Measurements from ENCODE around the gene IL33.
A peak's percentile ranks its signal among the peaks of the same experiment; 100 is the strongest.

Gene IL33

DNA sequence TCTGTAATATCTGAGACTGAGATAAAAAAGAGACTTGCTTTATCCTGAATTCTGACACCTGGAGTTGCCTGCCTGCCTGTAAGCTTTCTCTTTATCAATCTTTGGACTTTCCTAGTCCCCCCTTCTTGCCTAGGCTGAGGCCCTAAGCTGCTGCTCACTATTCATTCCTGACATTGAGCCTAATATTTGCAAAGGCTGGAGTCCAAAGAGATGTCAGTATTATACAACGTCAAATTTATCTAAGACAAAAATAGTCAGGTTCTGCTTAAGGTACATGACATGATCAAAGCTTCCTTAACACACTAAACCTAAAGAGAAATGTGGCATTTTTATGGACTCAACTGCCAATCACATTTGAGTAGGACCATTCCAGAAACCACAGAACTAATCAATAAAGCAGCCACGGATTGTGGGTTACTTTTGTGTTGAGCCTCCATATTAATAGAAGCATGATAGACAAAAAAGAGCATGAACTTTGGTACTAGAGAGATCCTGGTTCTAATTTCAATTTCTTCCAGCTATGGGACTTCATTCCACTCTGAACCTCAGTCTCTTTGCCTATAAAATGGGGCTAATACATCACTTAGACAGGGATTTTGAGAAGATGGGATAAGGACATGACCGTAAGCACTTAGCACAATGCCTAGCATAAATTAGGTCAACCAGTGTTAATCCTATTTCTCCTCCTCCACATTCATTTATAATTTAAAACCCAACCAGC, 56.1 kb downstream of the IL33 start:
- no peak for DNase-seq
- Histone ChIP-seq H3K36me3 (ENCODE audit: control insufficient read depth in 1 of 2, insufficient read depth in 2 of 2, low read depth in 1 of 2, low read length in 2 of 2) (no peaks in the 10 kb centered on the region), H3K4me1 (ENCODE audit: control insufficient read depth, insufficient read depth, low read depth, low read length) (no peaks in the 10 kb centered on the region)

DNA sequence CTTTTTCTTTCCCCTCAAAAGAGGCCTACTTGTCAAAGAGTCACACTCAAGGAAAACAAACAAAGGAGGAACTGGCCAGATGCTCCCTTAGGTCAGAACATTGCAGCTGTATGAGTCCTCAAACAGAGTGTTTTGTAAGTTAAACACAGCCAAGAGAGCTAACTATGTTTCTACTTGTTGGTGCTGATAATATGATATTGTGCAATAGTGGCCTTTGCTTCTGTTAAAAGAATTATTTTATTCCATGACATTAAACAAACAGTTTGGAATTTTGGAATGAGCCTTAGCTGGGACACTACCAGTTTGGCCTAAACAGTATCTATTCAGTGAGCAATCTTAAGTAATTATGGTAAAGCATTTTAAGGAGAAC, 56.6 kb downstream of the IL33 start:
- H3K14ac ChIP-seq (ENCODE audit: low read length in 2 of 2) = no peak overlapping the region
- H3K36me3 ChIP-seq (ENCODE audit: control insufficient read depth in 1 of 2, insufficient read depth in 2 of 2, low read depth in 1 of 2, low read length in 2 of 2) = no peaks in the 10 kb centered on the region
- DNase-seq = peak; percentile 68
- H3K79me1 ChIP-seq (replicated peaks; ENCODE audit: low read length, poor library complexity, severe bottlenecking) = no peaks in the 10 kb centered on the region
- no peak overlapping the region for H2BK120ac ChIP-seq (ENCODE audit: low read depth, low read length)
- no peak overlapping the region for H4K8ac ChIP-seq (ENCODE audit: low read length)
- no peak overlapping the region for H2BK15ac ChIP-seq (ENCODE audit: low read depth, poor library complexity, severe bottlenecking)
- H3K4me2 ChIP-seq (ENCODE audit: low read length, poor library complexity, severe bottlenecking) = no peak overlapping the region
- no peaks in the 10 kb centered on the region for H3K4me1 ChIP-seq (ENCODE audit: control insufficient read depth, insufficient read depth, low read depth, low read length)
- H3K9ac ChIP-seq (ENCODE audit: low read length) = peak overlapping the region; percentile 71
- H3K9me3 ChIP-seq (ENCODE audit: control insufficient read depth, low read length) = no peaks in the 10 kb centered on the region
- H3K27me3 ChIP-seq (ENCODE audit: control insufficient read depth in 1 of 2, insufficient read depth in 1 of 2, low read length in 2 of 2) = no peaks in the 10 kb centered on the region
- H2BK12ac ChIP-seq (ENCODE audit: low read length in 2 of 2) = no peak overlapping the region
- no peak overlapping the region for H3K4me3 ChIP-seq (ENCODE audit: insufficient read depth in 1 of 2, low read depth in 1 of 2, low read length in 2 of 2)
- no peak overlapping the region for H4K91ac ChIP-seq (ENCODE audit: low read length)
- no peak overlapping the region for H3K18ac ChIP-seq (ENCODE audit: low read depth in 1 of 2, low read length in 2 of 2)
- H2AFZ ChIP-seq (ENCODE audit: low read depth, low read length) = no peak overlapping the region
- H3K23ac ChIP-seq (ENCODE audit: low read length in 2 of 2) = no peak overlapping the region
- H2BK5ac ChIP-seq (ENCODE audit: low read depth, low read length, poor library complexity, severe bottlenecking) = no peak overlapping the region
- no peak overlapping the region for H2AK5ac ChIP-seq (ENCODE audit: low read length, severe bottlenecking)
- H3K4ac ChIP-seq (ENCODE audit: low read depth in 1 of 2, low read length in 2 of 2) = no peak overlapping the region
- H3K27ac ChIP-seq (ENCODE audit: low read length, poor library complexity, severe bottlenecking) = no peak overlapping the region

More for the DNA sequence above, 56.1 kb downstream of the IL33 start:
- H3K4ac ChIP-seq (ENCODE audit: low read depth in 1 of 2, low read length in 2 of 2) = no peak overlapping the region
- H2AFZ ChIP-seq (ENCODE audit: low read depth, low read length) = no peak overlapping the region
- no peaks in the 10 kb centered on the region for H3K79me1 ChIP-seq (replicated peaks; ENCODE audit: low read length, poor library complexity, severe bottlenecking)
- H3K4me2 ChIP-seq (ENCODE audit: low read length, poor library complexity, severe bottlenecking) = no peak overlapping the region
- no peak overlapping the region for H3K23ac ChIP-seq (ENCODE audit: low read length in 2 of 2)
- no peaks in the 10 kb centered on the region for H3K9me3 ChIP-seq (ENCODE audit: control insufficient read depth, low read length)
- no peak overlapping the region for H2AK5ac ChIP-seq (ENCODE audit: low read length, severe bottlenecking)
- H3K14ac ChIP-seq (ENCODE audit: low read length in 2 of 2) = no peak overlapping the region
- peak overlapping the region; percentile 71 for H3K9ac ChIP-seq (ENCODE audit: low read length)
- 80% methylated on average over 2 of the region's 3 CpGs for WGBS
- H3K4me3 ChIP-seq (ENCODE audit: insufficient read depth in 1 of 2, low read depth in 1 of 2, low read length in 2 of 2) = no peak overlapping the region
- no peak overlapping the region for H2BK15ac ChIP-seq (ENCODE audit: low read depth, poor library complexity, severe bottlenecking)
- H3K18ac ChIP-seq (ENCODE audit: low read depth in 1 of 2, low read length in 2 of 2) = no peak overlapping the region
- H4K8ac ChIP-seq (ENCODE audit: low read length) = no peak overlapping the region
- H4K91ac ChIP-seq (ENCODE audit: low read length) = no peak overlapping the region
- no peak overlapping the region for H3K27ac ChIP-seq (ENCODE audit: low read length, poor library complexity, severe bottlenecking)
- H2BK120ac ChIP-seq (ENCODE audit: low read depth, low read length) = no peak overlapping the region
- no peaks in the 10 kb centered on the region for H3K27me3 ChIP-seq (ENCODE audit: control insufficient read depth in 1 of 2, insufficient read depth in 1 of 2, low read length in 2 of 2)
- no peak overlapping the region for H2BK12ac ChIP-seq (ENCODE audit: low read length in 2 of 2)
- H2BK5ac ChIP-seq (ENCODE audit: low read depth, low read length, poor library complexity, severe bottlenecking) = no peak overlapping the region

DNA sequence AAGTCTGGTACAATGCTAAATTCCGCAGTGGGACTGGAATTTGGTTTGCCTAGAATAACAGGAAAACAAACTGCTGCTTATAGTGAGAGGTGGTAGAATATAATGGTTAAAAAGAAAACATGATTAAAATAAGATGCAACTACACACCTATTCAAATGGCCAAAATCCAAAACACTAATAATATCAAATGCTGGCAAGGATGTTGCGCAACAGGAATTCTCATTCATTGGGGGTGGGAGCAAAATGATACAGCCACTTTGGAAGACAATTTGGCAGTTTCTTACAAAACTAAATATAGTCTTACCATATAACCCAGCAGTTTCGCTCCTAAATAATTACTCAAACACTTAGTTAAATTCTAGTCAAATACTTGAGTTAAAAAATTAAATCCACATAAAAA, 61.8 kb downstream of the IL33 start:
- Histone ChIP-seq H3K9ac (ENCODE audit: low read length) (no peak overlapping the region), H4K91ac (ENCODE audit: low read length) (no peak overlapping the region), H3K27me3 (ENCODE audit: control insufficient read depth in 1 of 2, insufficient read depth in 1 of 2, low read length in 2 of 2) (no peaks in the 10 kb centered on the region), H2BK120ac (ENCODE audit: low read depth, low read length) (no peak overlapping the region), H3K27ac (ENCODE audit: low read length, poor library complexity, severe bottlenecking) (no peak overlapping the region), H3K18ac (ENCODE audit: low read depth in 1 of 2, low read length in 2 of 2) (no peak overlapping the region), H4K8ac (ENCODE audit: low read length) (no peak overlapping the region), H3K4me3 (ENCODE audit: insufficient read depth in 1 of 2, low read depth in 1 of 2, low read length in 2 of 2) (no peak overlapping the region), H2BK15ac (ENCODE audit: low read depth, poor library complexity, severe bottlenecking) (no peak overlapping the region), H3K9me3 (ENCODE audit: control insufficient read depth, low read length) (no peaks in the 10 kb centered on the region), H3K4me1 (ENCODE audit: control insufficient read depth, insufficient read depth, low read depth, low read length) (no peaks in the 10 kb centered on the region), H3K4ac (ENCODE audit: low read depth in 1 of 2, low read length in 2 of 2) (no peak overlapping the region), H3K23ac (ENCODE audit: low read length in 2 of 2) (no peak overlapping the region), H2BK5ac (ENCODE audit: low read depth, low read length, poor library complexity, severe bottlenecking) (no peak overlapping the region), H3K79me1 (replicated peaks; ENCODE audit: low read length, poor library complexity, severe bottlenecking) (no peaks in the 10 kb centered on the region), H2AK5ac (ENCODE audit: low read length, severe bottlenecking) (no peak overlapping the region), H3K4me2 (ENCODE audit: low read length, poor library complexity, severe bottlenecking) (no peak overlapping the region), H3K36me3 (ENCODE audit: control insufficient read depth in 1 of 2, insufficient read depth in 2 of 2, low read depth in 1 of 2, low read length in 2 of 2) (no peaks in the 10 kb centered on the region), H2AFZ (ENCODE audit: low read depth, low read length) (no peak overlapping the region), H3K14ac (ENCODE audit: low read length in 2 of 2) (no peak overlapping the region), H2BK12ac (ENCODE audit: low read length in 2 of 2) (no peak overlapping the region)
- DNase-seq = no peak
- WGBS = 64% methylated on average over 3 of the region's 3 CpGs

DNA sequence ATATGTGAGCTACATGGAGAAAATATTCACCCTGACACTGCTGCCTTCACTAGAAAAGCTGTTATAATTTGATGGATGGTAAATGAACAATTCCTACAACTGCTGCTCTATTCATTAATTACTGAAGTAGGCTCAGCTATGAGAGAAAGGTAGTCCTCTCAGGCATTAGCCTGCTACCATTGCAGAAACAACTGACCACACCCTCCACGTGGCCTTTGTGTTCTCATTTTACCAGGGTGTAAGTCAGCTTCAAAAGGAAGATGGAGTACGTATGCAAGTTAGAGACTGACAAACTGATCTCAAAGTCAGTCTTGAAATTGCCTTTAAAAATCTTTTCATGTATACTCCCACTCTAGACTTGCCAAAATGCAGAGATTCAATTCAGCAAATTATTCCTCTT, 86.3 kb downstream of the IL33 start:
- Histone ChIP-seq H3K4me3 (ENCODE audit: insufficient read depth in 1 of 2, low read depth in 1 of 2, low read length in 2 of 2) (no peak overlapping the region), H2BK120ac (ENCODE audit: low read depth, low read length) (no peak overlapping the region), H3K4me2 (ENCODE audit: low read length, poor library complexity, severe bottlenecking) (no peak overlapping the region), H3K23ac (ENCODE audit: low read length in 2 of 2) (no peak overlapping the region), H3K27ac (ENCODE audit: low read length, poor library complexity, severe bottlenecking) (no peak overlapping the region), H2BK5ac (ENCODE audit: low read depth, low read length, poor library complexity, severe bottlenecking) (no peak overlapping the region), H3K9ac (ENCODE audit: low read length) (no peak overlapping the region), H2AFZ (ENCODE audit: low read depth, low read length) (no peak overlapping the region), H3K14ac (ENCODE audit: low read length in 2 of 2) (no peak overlapping the region), H3K27me3 (ENCODE audit: control insufficient read depth in 1 of 2, insufficient read depth in 1 of 2, low read length in 2 of 2) (peaks cover 0 to 3% of the 10 kb centered on the region in 2 experiments), H3K4ac (ENCODE audit: low read depth in 1 of 2, low read length in 2 of 2) (no peak overlapping the region), H4K8ac (ENCODE audit: low read length) (no peak overlapping the region), H2BK15ac (ENCODE audit: low read depth, poor library complexity, severe bottlenecking) (no peak overlapping the region), H2AK5ac (ENCODE audit: low read length, severe bottlenecking) (no peak overlapping the region), H4K91ac (ENCODE audit: low read length) (no peak overlapping the region), H3K36me3 (ENCODE audit: control insufficient read depth in 1 of 2, insufficient read depth in 2 of 2, low read depth in 1 of 2, low read length in 2 of 2) (no peaks in the 10 kb centered on the region), H3K4me1 (ENCODE audit: control insufficient read depth, insufficient read depth, low read depth, low read length) (no peaks in the 10 kb centered on the region), H3K79me1 (replicated peaks; ENCODE audit: low read length, poor library complexity, severe bottlenecking) (no peaks in the 10 kb centered on the region), H3K18ac (ENCODE audit: low read depth in 1 of 2, low read length in 2 of 2) (no peak overlapping the region), H3K9me3 (ENCODE audit: control insufficient read depth, low read length) (no peaks in the 10 kb centered on the region), H2BK12ac (ENCODE audit: low read length in 2 of 2) (no peak overlapping the region)
- WGBS = no CpG with 5 or more reads among the region's 2 CpGs
- DNase-seq = no peak
